ENCODE measurements around the gene MEIS1. TPM values are rescaled to one million over a fixed set of nuclear protein-coding genes. Genes with fewer than 3 reads are reported as not detected.

MEIS1 gene
- total RNA-seq, 2 donors from 2014 or later = 15.4 to 23.7 TPM

DNA sequence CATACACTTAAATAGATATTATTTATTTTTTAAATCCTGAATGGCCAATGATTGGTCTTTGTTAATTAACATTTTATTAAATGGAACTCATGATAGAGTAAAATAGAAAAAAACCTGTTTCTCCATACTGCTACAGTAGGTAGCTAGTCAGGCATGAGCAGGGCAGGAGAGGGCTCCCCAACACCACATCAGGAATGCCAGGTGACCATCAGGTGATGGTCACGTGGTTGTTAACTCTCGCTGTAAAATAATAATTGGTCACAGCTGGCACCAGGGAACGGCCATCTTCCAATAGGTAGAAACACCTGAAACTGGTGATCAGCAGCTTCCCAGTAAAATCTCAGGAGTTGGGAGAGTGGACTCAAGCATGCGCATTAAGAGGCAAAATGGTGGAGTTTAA, 172.2 kb downstream of the MEIS1 start:
- no peak for DNase-seq (ENCODE audit: low spot score)
- intact Hi-C loops (cut with DNase I) = no loop called here
- Histone ChIP-seq H3K9me3 (no peaks in the 10 kb centered on the region), H3K4me3 (no peak overlapping the region), H3K36me3 (no peaks in the 10 kb centered on the region), H3K27me3 (replicated peaks; ENCODE audit: insufficient read depth) (no peaks in the 10 kb centered on the region), H3K27ac (no peak overlapping the region), H3K4me1 (replicated peaks) (no peaks in the 10 kb centered on the region)
- TF ChIP-seq, protein P1, sequence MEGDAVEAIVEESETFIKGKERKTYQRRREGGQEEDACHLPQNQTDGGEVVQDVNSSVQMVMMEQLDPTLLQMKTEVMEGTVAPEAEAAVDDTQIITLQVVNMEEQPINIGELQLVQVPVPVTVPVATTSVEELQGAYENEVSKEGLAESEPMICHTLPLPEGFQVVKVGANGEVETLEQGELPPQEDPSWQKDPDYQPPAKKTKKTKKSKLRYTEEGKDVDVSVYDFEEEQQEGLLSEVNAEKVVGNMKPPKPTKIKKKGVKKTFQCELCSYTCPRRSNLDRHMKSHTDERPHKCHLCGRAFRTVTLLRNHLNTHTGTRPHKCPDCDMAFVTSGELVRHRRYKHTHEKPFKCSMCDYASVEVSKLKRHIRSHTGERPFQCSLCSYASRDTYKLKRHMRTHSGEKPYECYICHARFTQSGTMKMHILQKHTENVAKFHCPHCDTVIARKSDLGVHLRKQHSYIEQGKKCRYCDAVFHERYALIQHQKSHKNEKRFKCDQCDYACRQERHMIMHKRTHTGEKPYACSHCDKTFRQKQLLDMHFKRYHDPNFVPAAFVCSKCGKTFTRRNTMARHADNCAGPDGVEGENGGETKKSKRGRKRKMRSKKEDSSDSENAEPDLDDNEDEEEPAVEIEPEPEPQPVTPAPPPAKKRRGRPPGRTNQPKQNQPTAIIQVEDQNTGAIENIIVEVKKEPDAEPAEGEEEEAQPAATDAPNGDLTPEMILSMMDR (IDR thresholded peaks at IDR 0.05) = no peak
- TF ChIP-seq POLR2A (IDR thresholded peaks at IDR 0.05) = no peak
- TF ChIP-seq POLR2AphosphoS5 (IDR thresholded peaks at IDR 0.05) = no peak
- 86% methylated on average over 4 of the region's 4 CpGs for WGBS
